ENCODE data around the gene CELSR1.

- TF ChIP-seq CTCF (IDR thresholded peaks at IDR 0.05) (no peak), EZH2 (IDR thresholded peaks at IDR 0.05; ENCODE audit: borderline replicate concordance, insufficient read depth, low read depth, low read length, poor library complexity, severe bottlenecking) (no peak)
Measured at GRCh38 chr22:46356496-46357480, 180.6 kb downstream of the CELSR1 start.
